ENCODE results near the gene CNOT9.

Gene CNOT9

GRCh38 chr2:218642786-218643185 is 74.1 kb downstream of the CNOT9 start:
- Histone ChIP-seq H3K4me1 (ENCODE audit: insufficient read depth, low read length) (no peaks in the 10 kb centered on the region), H3K79me2 (ENCODE audit: insufficient read depth, low read length) (peaks cover 3% of the 10 kb centered on the region; the same call in 1 of the 2 replicates), H4K20me1 (ENCODE audit: insufficient read depth, low read length) (peaks cover 9% of the 10 kb centered on the region; the same call in 1 of the 2 replicates), H2AFZ (ENCODE audit: low read depth, low read length) (no peak overlapping the region), H3K36me3 (ENCODE audit: insufficient read depth, low read length) (peaks cover 82% of the 10 kb centered on the region), H3K4me2 (ENCODE audit: insufficient read depth, low read length) (no peak overlapping the region), H3K9ac (ENCODE audit: low read depth, low read length) (no peak overlapping the region), H3K27ac (ENCODE audit: low read length) (no peak overlapping the region), H3K4me3 (ENCODE audit: low read depth in 1 of 2, low read length in 2 of 2) (no peak overlapping the region), H3K27me3 (ENCODE audit: insufficient read depth, low read length, poor library complexity) (no peaks in the 10 kb centered on the region), H3K9me3 (ENCODE audit: insufficient read depth, low read length, severe bottlenecking) (no peaks in the 10 kb centered on the region)
- DNase-seq (no peak), ATAC-seq (ENCODE audit: insufficient read depth, low read depth) (no peak)
- TF ChIP-seq CTCF (IDR thresholded peaks at IDR 0.05; ENCODE audit: borderline replicate concordance, extremely low read depth, low read length, poor library complexity, severe bottlenecking) (no peak), EZH2 (IDR thresholded peaks at IDR 0.05; ENCODE audit: borderline replicate concordance, low read depth, low read length, severe bottlenecking) (no peak)

GRCh38 chr2:218643751-218644310 is 75.2 kb downstream of the CNOT9 start:
- no peak overlapping the region for H3K4me2 ChIP-seq (ENCODE audit: insufficient read depth, low read length)
- H4K20me1 ChIP-seq (ENCODE audit: insufficient read depth, low read length), result peaks cover 18% of the 10 kb centered on the region
- no peak for TF ChIP-seq EZH2 (IDR thresholded peaks at IDR 0.05; ENCODE audit: borderline replicate concordance, low read depth, low read length, severe bottlenecking)
- no peak for TF ChIP-seq CTCF (IDR thresholded peaks at IDR 0.05; ENCODE audit: borderline replicate concordance, extremely low read depth, low read length, poor library complexity, severe bottlenecking)
- no peak overlapping the region for H3K4me3 ChIP-seq (ENCODE audit: low read depth in 1 of 2, low read length in 2 of 2)
- H3K27me3 ChIP-seq (ENCODE audit: insufficient read depth, low read length, poor library complexity), result no peaks in the 10 kb centered on the region
- no peak overlapping the region for H3K9ac ChIP-seq (ENCODE audit: low read depth, low read length)
- H2AFZ ChIP-seq (ENCODE audit: low read depth, low read length), result no peak overlapping the region
- H3K36me3 ChIP-seq (ENCODE audit: insufficient read depth, low read length), result peaks cover 82% of the 10 kb centered on the region
- no peak for ATAC-seq (ENCODE audit: insufficient read depth, low read depth)
- no peak overlapping the region for H3K27ac ChIP-seq (ENCODE audit: low read length)
- no peaks in the 10 kb centered on the region for H3K9me3 ChIP-seq (ENCODE audit: insufficient read depth, low read length, severe bottlenecking)
- H3K79me2 ChIP-seq (ENCODE audit: insufficient read depth, low read length), result peaks cover 5% of the 10 kb centered on the region
- DNase-seq, result no peak
- no peaks in the 10 kb centered on the region for H3K4me1 ChIP-seq (ENCODE audit: insufficient read depth, low read length)

DNA sequence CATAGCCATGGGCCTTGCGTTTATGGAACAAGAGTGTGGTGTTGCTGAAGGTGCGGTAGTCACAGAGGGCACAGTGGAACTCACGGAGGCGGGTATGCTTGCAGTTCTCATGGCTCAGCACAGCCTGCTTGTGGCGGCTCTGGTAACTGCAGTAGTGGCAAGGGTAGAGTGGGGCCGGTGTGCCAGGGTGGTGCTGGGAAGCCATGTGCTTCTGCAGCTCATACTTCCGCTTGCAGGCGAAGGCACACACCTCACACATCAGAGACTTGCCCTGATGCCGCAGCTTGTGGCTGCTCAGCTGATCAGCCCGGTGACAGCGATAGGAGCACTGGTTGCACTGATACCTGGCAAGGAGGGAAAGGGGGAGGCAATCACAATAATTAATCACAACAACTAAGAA is 76.1 kb downstream of the CNOT9 start:
- H3K79me2 ChIP-seq (ENCODE audit: insufficient read depth, low read length), result peaks cover 8% of the 10 kb centered on the region
- H3K4me3 ChIP-seq (ENCODE audit: low read depth in 1 of 2, low read length in 2 of 2), result no peak overlapping the region
- no peak overlapping the region for H3K9ac ChIP-seq (ENCODE audit: low read depth, low read length)
- no peak for ATAC-seq (ENCODE audit: insufficient read depth, low read depth)
- DNase-seq, result no peak
- no peak overlapping the region for H2AFZ ChIP-seq (ENCODE audit: low read depth, low read length)
- peaks cover 21% of the 10 kb centered on the region for H4K20me1 ChIP-seq (ENCODE audit: insufficient read depth, low read length)
- no peaks in the 10 kb centered on the region for H3K9me3 ChIP-seq (ENCODE audit: insufficient read depth, low read length, severe bottlenecking)
- H3K36me3 ChIP-seq (ENCODE audit: insufficient read depth, low read length), result peaks cover 83% of the 10 kb centered on the region
- no peak overlapping the region for H3K27ac ChIP-seq (ENCODE audit: low read length)
- TF ChIP-seq EZH2 (IDR thresholded peaks at IDR 0.05; ENCODE audit: borderline replicate concordance, low read depth, low read length, severe bottlenecking) (no peak), CTCF (IDR thresholded peaks at IDR 0.05; ENCODE audit: borderline replicate concordance, extremely low read depth, low read length, poor library complexity, severe bottlenecking) (peak; percentile 4)
- H3K4me2 ChIP-seq (ENCODE audit: insufficient read depth, low read length), result no peak overlapping the region
- H3K27me3 ChIP-seq (ENCODE audit: insufficient read depth, low read length, poor library complexity), result no peaks in the 10 kb centered on the region
- H3K4me1 ChIP-seq (ENCODE audit: insufficient read depth, low read length), result no peaks in the 10 kb centered on the region

Data from DND-41 (cell line).